Measurements from ENCODE around the gene STK32B. TPM values are rescaled to one million over a fixed set of nuclear protein-coding genes. Genes with fewer than 3 reads are reported as not detected.
A peak's percentile ranks its signal among the peaks of the same experiment; 100 is the strongest.

Gene STK32B
- total and polyA plus RNA-seq, 9 of the 15 experiments (the other 6 are each of a cell fraction or from before 2014, with no cell fraction given) = 0.03 to 0.20 (median 0.07) TPM; not detected in 2

- TF ChIP-seq CEBPZ (IDR thresholded peaks at IDR 0.05; ENCODE audit: borderline replicate concordance, low read depth, low read length) (no peak), ARID4B (CRISPR knock-in tag; IDR thresholded peaks at IDR 0.05) (no peak), NFATC3 (IDR thresholded peaks at IDR 0.05) (no peak), TAF15 (IDR thresholded peaks at IDR 0.05; ENCODE audit: low read depth, low read length) (no peak), CBFA2T2 (conservative IDR thresholded peaks at IDR 0.05) (peak; percentile 82), ZNF23 (CRISPR knock-in tag; IDR thresholded peaks at IDR 0.05) (no peak), ZNF436 (CRISPR knock-in tag; IDR thresholded peaks at IDR 0.05) (no peak), MNT (conservative IDR thresholded peaks at IDR 0.05) (0 out of 4 replicates have a peak, but pooled peaks of 1 of the 2 experiments have one; percentile 2), THAP12 (CRISPR knock-in tag; IDR thresholded peaks at IDR 0.05) (no peak), NR0B1 (IDR thresholded peaks at IDR 0.05; ENCODE audit: partially characterized antibody) (no peak), SMAD3 (CRISPR knock-in tag; conservative IDR thresholded peaks at IDR 0.05) (peak; percentile 58; the same call in 1 of the 2 replicates), ZBTB8A (IDR thresholded peaks at IDR 0.05; ENCODE audit: partially characterized antibody) (no peak)
Measured at GRCh38 chr4:5037553-5038551, 13.4 kb upstream of the STK32B start (continued).
